Smooth muscle cell of the coronary artery (primary cell): ENCODE measurements around the gene KDF1. TPM values are rescaled to one million over a fixed set of nuclear protein-coding genes. Genes with fewer than 3 reads are reported as not detected.

Experiments used
- total RNA-seq: library from RNA; depleted of rRNA; stranded (reverse); fragments of >200 nt; gene quantifications from 2 replicates; pipeline ENCODE4 v1.2.3, GENCODE V29; 2014; ENCODE audit warnings: low replicate concordance

KDF1 gene, protein sequence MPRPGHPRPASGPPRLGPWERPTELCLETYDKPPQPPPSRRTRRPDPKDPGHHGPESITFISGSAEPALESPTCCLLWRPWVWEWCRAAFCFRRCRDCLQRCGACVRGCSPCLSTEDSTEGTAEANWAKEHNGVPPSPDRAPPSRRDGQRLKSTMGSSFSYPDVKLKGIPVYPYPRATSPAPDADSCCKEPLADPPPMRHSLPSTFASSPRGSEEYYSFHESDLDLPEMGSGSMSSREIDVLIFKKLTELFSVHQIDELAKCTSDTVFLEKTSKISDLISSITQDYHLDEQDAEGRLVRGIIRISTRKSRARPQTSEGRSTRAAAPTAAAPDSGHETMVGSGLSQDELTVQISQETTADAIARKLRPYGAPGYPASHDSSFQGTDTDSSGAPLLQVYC
- not detected in 2 replicates for total RNA-seq

DNA sequence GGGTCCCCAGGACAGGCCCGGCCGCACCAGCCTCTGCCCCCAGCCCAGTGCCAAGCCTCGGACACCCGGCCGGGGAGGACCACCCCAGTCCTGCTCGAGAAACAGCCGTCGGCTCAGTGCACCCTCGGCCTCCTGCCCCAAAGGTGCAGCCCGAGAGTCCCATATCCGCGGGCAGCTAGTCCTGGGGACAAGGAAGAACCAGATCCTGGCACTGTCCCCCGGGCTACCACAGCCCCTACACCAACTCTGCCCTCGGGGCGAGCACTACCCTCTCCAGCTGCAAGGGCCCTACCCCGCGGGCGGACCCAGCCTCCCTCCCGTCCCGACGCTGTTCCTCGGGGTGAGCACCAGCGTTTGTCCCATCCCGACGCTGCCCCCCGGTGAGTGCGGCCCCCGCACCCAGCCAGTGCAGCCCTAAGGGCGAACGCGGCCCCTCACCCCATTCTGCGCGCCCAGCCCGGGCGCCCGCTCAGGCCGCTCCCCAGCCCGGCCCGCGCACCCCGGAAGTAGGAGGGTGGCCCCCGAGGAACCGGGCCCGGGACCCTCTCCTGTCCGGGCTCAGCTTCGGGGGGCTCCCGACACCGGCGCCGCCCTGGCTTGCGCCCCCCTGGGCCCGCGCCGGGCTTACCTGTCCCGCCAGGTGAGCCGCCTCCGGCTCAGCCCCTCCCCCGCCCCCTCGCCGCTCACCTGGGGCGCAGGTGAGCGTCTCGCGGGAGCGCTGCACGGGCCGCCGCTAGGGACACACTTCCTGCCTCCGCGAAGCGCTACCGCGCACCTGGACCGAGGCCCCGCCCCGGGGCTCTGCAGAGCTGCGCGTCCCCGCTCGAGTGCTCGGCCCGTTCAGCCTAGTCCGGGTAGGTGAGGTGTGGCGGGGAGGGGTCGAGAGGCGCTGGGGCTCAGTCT lies at the start of gene KDF1:
TSS of gene KDF1 (minus strand) at position 747 of the 903 bp plus-strand sequence. CDS start 8,088 bp downstream, outside the sequence.

DNA sequence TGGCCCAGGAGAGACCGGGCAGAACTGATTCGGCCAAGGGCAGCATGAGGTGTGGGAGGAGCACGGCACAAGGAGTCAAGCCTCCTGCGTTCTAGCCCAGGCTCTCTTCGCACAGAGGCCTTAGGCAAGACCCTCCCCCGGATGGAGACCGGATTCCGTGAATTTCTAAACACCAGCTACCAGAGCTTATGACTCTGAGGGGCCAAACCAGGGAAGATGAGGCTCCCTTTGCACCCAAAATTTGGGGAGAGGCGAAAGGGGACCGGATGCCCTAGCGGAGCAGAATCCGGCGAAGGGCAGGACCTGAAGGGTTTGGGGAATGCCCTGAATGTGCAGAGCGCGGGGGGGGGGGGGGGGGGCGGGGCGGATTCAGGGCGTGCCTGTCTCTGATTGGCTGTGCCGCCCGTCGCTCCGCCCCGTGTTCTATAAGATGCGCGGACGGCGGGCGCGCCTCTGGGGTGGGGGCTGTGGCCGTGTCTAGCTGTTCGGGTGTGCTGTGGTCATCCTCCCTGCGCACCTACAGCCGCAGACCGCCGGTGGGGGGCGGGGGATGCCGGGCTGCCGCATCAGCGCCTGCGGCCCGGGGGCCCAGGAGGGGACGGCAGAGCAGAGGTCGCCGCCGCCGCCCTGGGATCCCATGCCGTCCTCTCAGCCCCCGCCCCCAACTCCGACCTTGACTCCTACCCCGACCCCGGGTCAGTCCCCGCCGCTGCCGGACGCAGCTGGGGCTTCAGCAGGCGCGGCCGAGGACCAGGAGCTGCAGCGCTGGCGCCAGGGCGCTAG lies 33.2 kb upstream of the KDF1 start, which contains the start of gene TRNP1:
TSS of gene TRNP1 (plus strand) at position 456 of the 783 bp plus-strand sequence. CDS start at position 551, 95 bp downstream.

DNA sequence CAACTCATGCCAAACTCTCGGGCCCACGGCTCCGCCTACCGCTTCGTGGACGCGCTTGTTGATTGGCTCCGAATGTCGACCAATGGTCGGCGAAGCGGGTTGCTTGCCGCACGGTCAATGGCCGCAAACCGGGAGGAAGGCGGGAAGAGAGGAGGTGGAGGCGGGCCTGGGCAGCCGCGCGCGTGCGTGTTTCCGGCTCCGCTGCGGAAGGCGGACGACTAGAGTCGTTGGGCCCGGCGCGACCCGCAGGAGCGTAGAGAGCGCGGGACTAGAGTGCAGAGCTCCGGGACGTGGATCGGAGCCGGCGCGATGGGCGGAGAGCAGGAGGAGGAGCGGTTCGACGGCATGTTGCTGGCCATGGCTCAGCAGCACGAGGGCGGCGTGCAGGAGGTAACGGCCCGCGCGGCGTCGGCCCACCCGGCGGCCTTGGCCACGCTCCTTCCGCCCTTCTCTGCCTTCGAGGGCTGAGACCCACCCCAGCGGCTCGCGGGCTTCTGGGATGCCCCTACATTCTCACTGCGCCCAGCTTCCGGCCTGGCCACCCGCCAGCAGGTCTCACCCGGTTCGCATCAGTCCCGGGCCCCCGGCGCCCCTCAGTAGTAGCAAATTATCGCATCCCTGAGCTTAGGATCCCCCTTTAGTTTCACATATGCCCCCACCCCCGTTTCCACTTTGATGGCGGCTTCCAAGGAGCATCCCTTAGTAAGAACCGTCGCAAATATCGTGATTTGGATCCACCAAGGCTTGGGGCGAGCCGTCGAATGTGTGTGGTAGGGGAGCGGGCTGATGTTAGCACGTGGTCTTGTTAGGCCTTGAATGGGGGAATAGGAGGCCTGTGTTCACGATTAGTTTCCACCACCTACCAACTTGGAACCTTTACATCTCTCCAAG lies 38.5 kb downstream of the KDF1 start, which contains the start of gene NUDC:
TSS of gene NUDC (plus strand) at position 204 of the 891 bp plus-strand sequence. CDS start at position 310, 106 bp downstream.

DNA sequence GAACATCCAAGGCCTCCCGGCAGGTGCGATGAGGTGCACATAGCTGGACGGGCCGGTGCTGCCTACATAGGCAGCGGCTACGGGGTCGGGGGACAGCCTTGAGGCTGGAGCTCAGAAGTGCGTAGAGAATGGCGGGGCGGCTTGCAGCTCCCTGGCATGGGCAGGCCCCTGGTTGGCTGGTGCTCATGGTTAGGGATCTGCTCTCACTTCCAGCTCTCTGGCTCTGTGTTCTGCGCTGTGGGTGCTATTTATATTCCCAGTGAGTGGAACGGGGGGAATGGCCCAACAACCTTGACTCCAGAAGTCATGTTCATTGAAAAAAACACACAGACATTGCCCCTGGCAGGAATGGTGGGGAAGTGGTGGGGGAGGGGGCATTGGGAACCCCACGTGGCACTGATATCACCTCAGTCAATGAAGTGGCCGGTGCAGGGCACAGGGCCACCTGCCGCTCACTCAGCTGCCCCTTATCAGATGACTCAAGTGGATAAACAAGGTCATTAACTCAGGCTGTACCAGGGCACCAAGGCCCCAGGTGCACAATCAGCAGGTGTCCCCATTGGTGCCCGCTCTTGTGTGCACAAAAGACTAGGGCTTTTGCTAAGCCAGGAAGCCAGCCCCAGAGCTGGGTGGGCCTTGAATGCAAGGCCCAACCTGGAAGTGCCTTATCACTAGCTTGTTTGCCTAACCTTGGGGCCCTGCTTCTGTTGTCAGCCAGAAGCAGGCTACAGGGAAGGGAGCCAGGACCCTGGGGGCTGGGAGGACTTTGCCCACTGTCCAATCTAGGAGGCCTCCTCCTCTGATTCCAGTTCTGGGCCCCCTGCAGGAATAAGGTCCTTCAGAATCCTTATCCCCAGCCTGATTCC lies 46.3 kb downstream of the KDF1 start, which contains the start of gene NR0B2:
TSS of gene NR0B2 (minus strand) at position 222 of the 866 bp plus-strand sequence. CDS start at position 187, 35 bp downstream.

DNA sequence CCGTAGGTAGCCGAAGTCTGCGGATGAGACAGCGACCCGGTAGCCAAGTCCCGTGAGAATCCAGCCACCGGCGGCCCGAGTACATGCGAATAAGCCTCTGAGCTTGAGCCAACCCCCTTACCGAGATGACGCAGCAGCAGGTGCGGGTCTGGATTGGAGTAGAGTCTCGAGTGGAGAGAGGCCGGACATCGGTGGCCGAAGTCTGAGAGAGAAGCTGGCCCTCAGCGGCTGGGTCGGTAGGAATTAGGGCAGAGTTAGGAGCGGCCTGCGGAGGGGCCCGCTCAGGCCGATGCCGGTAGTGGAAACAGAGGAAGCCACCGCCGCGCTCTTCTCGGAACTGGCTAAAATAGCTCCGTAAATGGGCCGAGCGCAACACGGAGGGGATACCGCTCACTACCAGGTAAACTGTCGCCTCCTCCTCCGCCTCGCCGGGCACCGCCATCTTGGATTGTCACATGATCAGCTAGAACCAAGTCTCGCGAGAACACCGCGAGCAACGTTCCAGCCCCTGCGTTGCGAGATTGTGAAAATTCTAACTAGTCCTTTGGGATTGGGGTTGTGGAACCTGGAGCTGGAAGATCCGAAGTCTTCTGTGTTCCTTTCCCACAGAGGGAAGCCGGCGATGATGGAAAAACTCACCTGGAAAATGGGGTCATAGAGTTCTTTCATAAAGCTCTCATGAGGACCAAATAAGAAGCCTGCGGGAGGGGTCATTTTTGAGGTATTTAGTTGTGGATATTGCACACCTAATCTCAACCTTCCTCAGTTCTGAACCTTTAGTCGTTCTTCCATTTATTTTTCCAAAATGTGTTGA lies 60.1 kb downstream of the KDF1 start, which contains the start of gene GPATCH3:
TSS of gene GPATCH3 (minus strand) at position 467 of the 814 bp plus-strand sequence. CDS start at position 442, 25 bp downstream.

Other genes with a start within 250 kb of the KDF1 start
- gene PIGV, start 172.5 kb downstream of the KDF1 start, total RNA-seq: 6.0 and 11.4 TPM in 2 replicates
- 4.1 and 6.4 TPM in 2 replicates for gene ZDHHC18, start 133.8 kb downstream of the KDF1 start, total RNA-seq
- gene SFN, start 97.3 kb downstream of the KDF1 start, total RNA-seq: 0.23 and 2.3 TPM in 2 replicates
- 10.7 and 13.1 TPM in 2 replicates for gene GPN2, start 70.2 kb downstream of the KDF1 start, total RNA-seq
- gene GPATCH3, start 60.0 kb downstream of the KDF1 start, total RNA-seq: 8.3 and 10.9 TPM in 2 replicates
- gene NR0B2, start 46.5 kb downstream of the KDF1 start, total RNA-seq: not detected in 2 replicates
- gene NUDC, start 38.7 kb downstream of the KDF1 start, total RNA-seq: 31.3 and 49.4 TPM in 2 replicates
- gene TRNP1, start 33.2 kb upstream of the KDF1 start, total RNA-seq: 5.3 and 11.7 TPM in 2 replicates
- gene TENT5B, start 52.4 kb upstream of the KDF1 start, total RNA-seq: 3.7 and 3.9 TPM in 2 replicates
- gene SLC9A1, start 194.7 kb upstream of the KDF1 start, total RNA-seq: 1.5 and 3.2 TPM in 2 replicates